ENCODE measurements around the gene ADPRHL1.

- TF ChIP-seq, protein P1, sequence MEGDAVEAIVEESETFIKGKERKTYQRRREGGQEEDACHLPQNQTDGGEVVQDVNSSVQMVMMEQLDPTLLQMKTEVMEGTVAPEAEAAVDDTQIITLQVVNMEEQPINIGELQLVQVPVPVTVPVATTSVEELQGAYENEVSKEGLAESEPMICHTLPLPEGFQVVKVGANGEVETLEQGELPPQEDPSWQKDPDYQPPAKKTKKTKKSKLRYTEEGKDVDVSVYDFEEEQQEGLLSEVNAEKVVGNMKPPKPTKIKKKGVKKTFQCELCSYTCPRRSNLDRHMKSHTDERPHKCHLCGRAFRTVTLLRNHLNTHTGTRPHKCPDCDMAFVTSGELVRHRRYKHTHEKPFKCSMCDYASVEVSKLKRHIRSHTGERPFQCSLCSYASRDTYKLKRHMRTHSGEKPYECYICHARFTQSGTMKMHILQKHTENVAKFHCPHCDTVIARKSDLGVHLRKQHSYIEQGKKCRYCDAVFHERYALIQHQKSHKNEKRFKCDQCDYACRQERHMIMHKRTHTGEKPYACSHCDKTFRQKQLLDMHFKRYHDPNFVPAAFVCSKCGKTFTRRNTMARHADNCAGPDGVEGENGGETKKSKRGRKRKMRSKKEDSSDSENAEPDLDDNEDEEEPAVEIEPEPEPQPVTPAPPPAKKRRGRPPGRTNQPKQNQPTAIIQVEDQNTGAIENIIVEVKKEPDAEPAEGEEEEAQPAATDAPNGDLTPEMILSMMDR (IDR thresholded peaks at IDR 0.05; ENCODE audit: insufficient read depth, low read depth, low read length) = no peak
- TF ChIP-seq EZH2 (IDR thresholded peaks at IDR 0.05; ENCODE audit: insufficient read depth, low read length) = no peak
Measured at GRCh38 chr13:113490496-113491417, 37.5 kb upstream of the ADPRHL1 start, which contains the start of gene DCUN1D2.
